K562 (cell line): ENCODE data around the gene TXNRD2. TPM values are rescaled to one million over a fixed set of nuclear protein-coding genes. Genes with fewer than 3 reads are reported as not detected.

Experiments used
- ASH1L ChIP-seq: fragments of 450-650 bp; IDR thresholded peaks from 2 replicates; pipeline ENCODE4 v1.6.1; 2018; ENCODE audit warnings: borderline replicate concordance, mild to moderate bottlenecking, low read depth; ENCODE audit not compliant: partially characterized antibody
- BCL6 ChIP-seq: fragments of 250-450 bp; sonication (Bioruptor Pico); IDR thresholded peaks from 2 replicates; pipeline ENCODE4 v1.4.0; 2020
- BRF1 ChIP-seq: IDR thresholded peaks from 3 replicates; pipeline ENCODE4 v1.6.1; 2011; ENCODE audit warnings: borderline replicate concordance, mild to moderate bottlenecking; ENCODE audit not compliant: insufficient read length; ENCODE audit errors: extremely low read depth
- C11orf30 ChIP-seq: fragments of 450-650 bp; IDR thresholded peaks from 2 replicates; pipeline ENCODE4 v1.6.1; 2016; ENCODE audit warnings: low read depth, mild to moderate bottlenecking
- E2F3 ChIP-seq: fragments of 250-450 bp; sonication (Bioruptor Pico); IDR thresholded peaks from 2 replicates; pipeline ENCODE4 v1.4.0; 2020; ENCODE audit warnings: mild to moderate bottlenecking
- ESRRA ChIP-seq: fragments of 450-650 bp; IDR thresholded peaks from 2 replicates; pipeline ENCODE4 v1.6.1; 2014; ENCODE audit warnings: low read depth, mild to moderate bottlenecking, moderate library complexity, borderline replicate concordance
- HDAC2 ChIP-seq: fragments of 450-650 bp; IDR thresholded peaks from 2 replicates; pipeline ENCODE4 v1.6.1; 2016; ENCODE audit warnings: mild to moderate bottlenecking
- NR2C1 ChIP-seq, 2 experiments: fragments of 450-650 bp; IDR thresholded peaks; 2 replicates each; pipeline ENCODE4 v1.6.1; 2017; ENCODE audit warnings: mild to moderate bottlenecking in 2 of 2, antibody characterized with exemption in 1 of 2, inconsistent platforms in 1 of 2, missing compliant biosample characterization in 1 of 2, missing genetic modification characterization in 1 of 2
- PTRF ChIP-seq: fragments of 450-650 bp; IDR thresholded peaks from 2 replicates; pipeline ENCODE4 v1.6.1; 2016; ENCODE audit warnings: mild to moderate bottlenecking, missing genetic modification characterization, missing compliant biosample characterization
- SIRT6 ChIP-seq: IDR thresholded peaks from one replicate; pipeline ENCODE4 v1.6.1; 2012; ENCODE audit warnings: low read depth, mild to moderate bottlenecking, control low read depth, inconsistent platforms, low read length, moderate library complexity
- STAT5A ChIP-seq: IDR thresholded peaks from 2 replicates; pipeline ENCODE4 v1.6.1; 2012; ENCODE audit warnings: low read length, inconsistent platforms, borderline replicate concordance
- ZNF253 ChIP-seq: fragments of 250-450 bp; sonication (Bioruptor Pico); conservative IDR thresholded peaks from 2 replicates; pipeline ENCODE4 v1.6.1; 2021; ENCODE audit warnings: mild to moderate bottlenecking
- polyA plus RNA-seq, 8 experiments: library from polyadenylated mRNA; depleted of rRNA in 4 of 8; stranded (reverse) in 5 of 8; unstranded in 3 of 8; fragments of >200 nt; fragmentation: Nextera tagmentation in 2 of 8; fragmentation: Illumina TruSeq in 1 of 8; extraction: Ambion mirVana in 2 of 8; extraction: Trizol in 1 of 8; gene quantifications; 2 replicates each; pipeline versions ENCODE4 v1.2.1 to v1.2.3, GENCODE V29; 2011 to 2014; ENCODE audit warnings: inconsistent platforms in 1 of 8, missing spikeins in 1 of 8
- total RNA-seq, 7 experiments: library from RNA; depleted of rRNA in 6 of 7; stranded (reverse); fragments of >200 nt in 6 of 7; fragmentation: Illumina TruSeq in 2 of 7; extraction: Trizol in 2 of 7; gene quantifications; 2 replicates each; pipeline versions ENCODE4 v1.2.1 to v1.2.3, GENCODE V29; 2011 to 2021; ENCODE audit warnings: low replicate concordance in 1 of 7
- TF ChIP-seq, protein P1 (sequence below): fragments of 450-650 bp; IDR thresholded peaks from 2 replicates; pipeline ENCODE4 v1.7.0; 2016; ENCODE audit warnings: borderline replicate concordance
- TF ChIP-seq, protein P2 (sequence below): IDR thresholded peaks from 2 replicates; pipeline ENCODE4 v1.6.1; 2012; ENCODE audit warnings: low read depth, low read length, improper control_type of control experiment, borderline replicate concordance
- TF ChIP-seq, protein P3 (sequence below): fragments of 450-650 bp; IDR thresholded peaks from 2 replicates; pipeline ENCODE4 v1.6.1; 2017; ENCODE audit warnings: antibody characterized with exemption
- TF ChIP-seq, protein P4 (sequence below): sonication (generic); formaldehyde crosslinking; IDR thresholded peaks from 2 replicates; pipeline ENCODE4 v1.8.0; 2022; ENCODE audit warnings: mild to moderate bottlenecking, missing genetic modification reagents
- TF ChIP-seq, protein P5 (sequence below), 3 experiments: IDR thresholded peaks in 2 of 3; conservative IDR thresholded peaks in 1 of 3; 2 replicates each; pipeline ENCODE4 v1.5.1; 2011 to 2012; ENCODE audit warnings: low read length in 3 of 3, mild to moderate bottlenecking in 3 of 3, control low read depth in 2 of 3, improper control_type of control experiment in 1 of 3, inconsistent platforms in 1 of 3, low read depth in 1 of 3, mixed read lengths in 1 of 3, moderate library complexity in 1 of 3; ENCODE audit not compliant: insufficient read depth in 2 of 3

The TXNRD2 gene
- total and polyA plus RNA-seq, 9 of the 15 experiments (the other 6 are each of a cell fraction or from before 2014, with no cell fraction given): 3.3 to 80.2 (median 49.4) TPM

DNA sequence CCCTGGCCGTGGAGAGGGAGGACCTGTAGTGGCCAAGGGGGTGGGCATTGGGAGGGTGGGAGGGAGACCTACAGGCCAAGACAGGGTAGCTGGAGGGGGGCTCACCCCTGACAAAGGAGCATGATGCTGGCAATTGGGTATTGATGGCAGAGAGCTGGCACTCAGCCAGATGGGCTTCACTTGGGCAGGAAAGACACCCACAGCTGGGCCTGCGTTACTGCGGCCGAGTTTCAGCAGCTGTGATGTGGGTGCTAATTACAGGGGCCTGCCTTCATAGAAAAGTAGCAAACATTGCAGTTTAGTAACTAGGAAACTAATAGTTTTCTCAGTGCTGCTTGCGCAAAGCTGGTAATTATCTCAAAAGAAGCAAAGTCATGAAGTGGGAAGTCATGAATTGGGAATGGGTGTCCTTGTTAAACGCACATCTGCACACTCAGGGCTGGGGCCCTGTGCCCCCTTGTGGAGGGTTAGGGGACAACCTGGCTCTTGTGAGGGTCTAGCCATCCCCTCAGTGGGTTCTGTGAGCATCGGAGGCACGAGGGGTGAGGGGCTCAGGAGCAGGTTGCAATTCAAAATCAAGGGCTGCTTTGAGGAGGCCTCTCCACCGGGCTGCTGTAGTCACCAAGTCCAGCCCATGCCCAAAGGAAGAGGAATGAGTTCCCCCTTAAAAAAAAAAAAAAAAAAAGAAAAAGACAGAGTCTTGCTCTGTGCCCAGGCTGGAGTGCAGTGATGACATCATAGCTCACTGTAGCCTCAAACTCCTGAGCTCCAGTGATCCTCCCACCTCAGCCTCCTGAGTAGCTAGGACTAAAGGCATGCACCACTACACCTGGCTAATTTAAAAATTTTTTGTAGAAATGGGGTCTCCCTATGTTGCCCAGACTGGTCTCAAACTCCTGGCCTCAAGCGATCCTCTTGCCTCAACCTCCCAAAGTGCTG lies 24.4 kb upstream of the TXNRD2 start (continued):
- TF ChIP-seq, protein P1, sequence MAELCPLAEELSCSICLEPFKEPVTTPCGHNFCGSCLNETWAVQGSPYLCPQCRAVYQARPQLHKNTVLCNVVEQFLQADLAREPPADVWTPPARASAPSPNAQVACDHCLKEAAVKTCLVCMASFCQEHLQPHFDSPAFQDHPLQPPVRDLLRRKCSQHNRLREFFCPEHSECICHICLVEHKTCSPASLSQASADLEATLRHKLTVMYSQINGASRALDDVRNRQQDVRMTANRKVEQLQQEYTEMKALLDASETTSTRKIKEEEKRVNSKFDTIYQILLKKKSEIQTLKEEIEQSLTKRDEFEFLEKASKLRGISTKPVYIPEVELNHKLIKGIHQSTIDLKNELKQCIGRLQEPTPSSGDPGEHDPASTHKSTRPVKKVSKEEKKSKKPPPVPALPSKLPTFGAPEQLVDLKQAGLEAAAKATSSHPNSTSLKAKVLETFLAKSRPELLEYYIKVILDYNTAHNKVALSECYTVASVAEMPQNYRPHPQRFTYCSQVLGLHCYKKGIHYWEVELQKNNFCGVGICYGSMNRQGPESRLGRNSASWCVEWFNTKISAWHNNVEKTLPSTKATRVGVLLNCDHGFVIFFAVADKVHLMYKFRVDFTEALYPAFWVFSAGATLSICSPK: no peak
- no peak for TF ChIP-seq E2F3 (CRISPR knock-in tag)
- TF ChIP-seq ASH1L: no peak
- TF ChIP-seq C11orf30: no peak
- TF ChIP-seq NR2C1 (IDR thresholded peaks at IDR 0.05): no peak
- TF ChIP-seq NR2C1 (tag; IDR thresholded peaks at IDR 0.05): no peak
- no peak for TF ChIP-seq ZNF253 (CRISPR knock-in tag)
- no peak for TF ChIP-seq SIRT6
- no peak for TF ChIP-seq BCL6 (CRISPR knock-in tag)
- TF ChIP-seq, protein P2, sequence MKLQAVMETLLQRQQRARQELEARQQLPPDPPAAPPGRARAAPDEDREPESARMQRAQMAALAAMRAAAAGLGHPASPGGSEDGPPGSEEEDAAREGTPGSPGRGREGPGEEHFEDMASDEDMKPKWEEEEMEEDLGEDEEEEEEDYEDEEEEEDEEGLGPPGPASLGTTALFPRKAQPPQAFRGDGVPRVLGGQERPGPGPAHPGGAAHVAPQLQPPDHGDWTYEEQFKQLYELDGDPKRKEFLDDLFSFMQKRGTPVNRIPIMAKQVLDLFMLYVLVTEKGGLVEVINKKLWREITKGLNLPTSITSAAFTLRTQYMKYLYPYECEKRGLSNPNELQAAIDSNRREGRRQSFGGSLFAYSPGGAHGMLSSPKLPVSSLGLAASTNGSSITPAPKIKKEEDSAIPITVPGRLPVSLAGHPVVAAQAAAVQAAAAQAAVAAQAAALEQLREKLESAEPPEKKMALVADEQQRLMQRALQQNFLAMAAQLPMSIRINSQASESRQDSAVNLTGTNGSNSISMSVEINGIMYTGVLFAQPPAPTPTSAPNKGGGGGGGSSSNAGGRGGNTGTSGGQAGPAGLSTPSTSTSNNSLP: no peak
- TF ChIP-seq, protein P3, sequence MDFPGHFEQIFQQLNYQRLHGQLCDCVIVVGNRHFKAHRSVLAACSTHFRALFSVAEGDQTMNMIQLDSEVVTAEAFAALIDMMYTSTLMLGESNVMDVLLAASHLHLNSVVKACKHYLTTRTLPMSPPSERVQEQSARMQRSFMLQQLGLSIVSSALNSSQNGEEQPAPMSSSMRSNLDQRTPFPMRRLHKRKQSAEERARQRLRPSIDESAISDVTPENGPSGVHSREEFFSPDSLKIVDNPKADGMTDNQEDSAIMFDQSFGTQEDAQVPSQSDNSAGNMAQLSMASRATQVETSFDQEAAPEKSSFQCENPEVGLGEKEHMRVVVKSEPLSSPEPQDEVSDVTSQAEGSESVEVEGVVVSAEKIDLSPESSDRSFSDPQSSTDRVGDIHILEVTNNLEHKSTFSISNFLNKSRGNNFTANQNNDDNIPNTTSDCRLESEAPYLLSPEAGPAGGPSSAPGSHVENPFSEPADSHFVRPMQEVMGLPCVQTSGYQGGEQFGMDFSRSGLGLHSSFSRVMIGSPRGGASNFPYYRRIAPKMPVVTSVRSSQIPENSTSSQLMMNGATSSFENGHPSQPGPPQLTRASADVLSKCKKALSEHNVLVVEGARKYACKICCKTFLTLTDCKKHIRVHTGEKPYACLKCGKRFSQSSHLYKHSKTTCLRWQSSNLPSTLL: no peak
- peak; percentile 38; the same call in 1 of the 2 replicates for TF ChIP-seq HDAC2
- no peak for TF ChIP-seq ESRRA
- TF ChIP-seq, protein P4, sequence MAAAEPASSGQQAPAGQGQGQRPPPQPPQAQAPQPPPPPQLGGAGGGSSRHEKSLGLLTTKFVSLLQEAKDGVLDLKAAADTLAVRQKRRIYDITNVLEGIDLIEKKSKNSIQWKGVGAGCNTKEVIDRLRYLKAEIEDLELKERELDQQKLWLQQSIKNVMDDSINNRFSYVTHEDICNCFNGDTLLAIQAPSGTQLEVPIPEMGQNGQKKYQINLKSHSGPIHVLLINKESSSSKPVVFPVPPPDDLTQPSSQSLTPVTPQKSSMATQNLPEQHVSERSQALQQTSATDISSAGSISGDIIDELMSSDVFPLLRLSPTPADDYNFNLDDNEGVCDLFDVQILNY (CRISPR knock-in tag): no peak
- TF ChIP-seq PTRF: no peak
- TF ChIP-seq BRF1: no peak
- TF ChIP-seq STAT5A: no peak
- TF ChIP-seq, protein P5, sequence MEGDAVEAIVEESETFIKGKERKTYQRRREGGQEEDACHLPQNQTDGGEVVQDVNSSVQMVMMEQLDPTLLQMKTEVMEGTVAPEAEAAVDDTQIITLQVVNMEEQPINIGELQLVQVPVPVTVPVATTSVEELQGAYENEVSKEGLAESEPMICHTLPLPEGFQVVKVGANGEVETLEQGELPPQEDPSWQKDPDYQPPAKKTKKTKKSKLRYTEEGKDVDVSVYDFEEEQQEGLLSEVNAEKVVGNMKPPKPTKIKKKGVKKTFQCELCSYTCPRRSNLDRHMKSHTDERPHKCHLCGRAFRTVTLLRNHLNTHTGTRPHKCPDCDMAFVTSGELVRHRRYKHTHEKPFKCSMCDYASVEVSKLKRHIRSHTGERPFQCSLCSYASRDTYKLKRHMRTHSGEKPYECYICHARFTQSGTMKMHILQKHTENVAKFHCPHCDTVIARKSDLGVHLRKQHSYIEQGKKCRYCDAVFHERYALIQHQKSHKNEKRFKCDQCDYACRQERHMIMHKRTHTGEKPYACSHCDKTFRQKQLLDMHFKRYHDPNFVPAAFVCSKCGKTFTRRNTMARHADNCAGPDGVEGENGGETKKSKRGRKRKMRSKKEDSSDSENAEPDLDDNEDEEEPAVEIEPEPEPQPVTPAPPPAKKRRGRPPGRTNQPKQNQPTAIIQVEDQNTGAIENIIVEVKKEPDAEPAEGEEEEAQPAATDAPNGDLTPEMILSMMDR (IDR thresholded peaks at IDR 0.05 in 2 of 3, conservative IDR thresholded peaks at IDR 0.05 in 1 of 3; ENCODE audit: insufficient read depth in 2 of 3, low read depth in 1 of 3, low read length in 3 of 3): peak; percentile 84 to 97 (median 86)
